Common myeloid progenitor, CD34-positive (primary cell): Measurements from ENCODE around the gene CAPN15.
"Not testable (repeated sequence)": the region's sequence is repeated elsewhere in the genome, so short reads cannot be mapped to it uniquely, and the experiment has no call there.

Experiments
- CTCF ChIA-PET: fragments of 350-600 bp; sonication (Branson Sonifier 250); formaldehyde crosslinking; loops from one replicate; lab custom pipeline; 2021; ENCODE audit warnings: antibody characterized with exemption; lab: Charles Lee
- POLR2A ChIA-PET: fragments of 350-600 bp; sonication (Branson Sonifier 250); formaldehyde crosslinking; loops from one replicate; lab custom pipeline; 2021; ENCODE audit warnings: antibody characterized with exemption; lab: Charles Lee
- DNase-seq, 3 donors: peaks; one replicate each; pipeline versions ENCODE4 v3.0.0 to v3.0.0-alpha.2; 2013
- H3K27ac ChIP-seq, 2 experiments: 1 replicate in 1 of 2; 2 replicates in 1 of 2; pipeline ENCODE4 v1.7.0; 2013; ENCODE audit warnings: inconsistent platforms in 2 of 2, low read length in 2 of 2, mild to moderate bottlenecking in 2 of 2, low read depth in 1 of 2, moderate library complexity in 1 of 2; ENCODE audit not compliant: severe bottlenecking in 2 of 2, insufficient read depth in 1 of 2, poor library complexity in 1 of 2
- H3K27me3 ChIP-seq, 5 experiments: replicated peaks in 2 of 5; 1 replicate in 3 of 5; 2 replicates in 2 of 5; pipeline versions ENCODE4 v1.6.1 to v1.7.0; 2013; ENCODE audit warnings: low read length in 4 of 5, mild to moderate bottlenecking in 2 of 5, moderate library complexity in 2 of 5, inconsistent platforms in 1 of 5; ENCODE audit not compliant: insufficient read depth in 5 of 5, control insufficient read depth in 4 of 5
- H3K36me3 ChIP-seq, 4 experiments: 1 replicate in 2 of 4; 2 replicates in 2 of 4; pipeline versions ENCODE4 v1.6.1 to v1.7.0; 2013; ENCODE audit warnings: low read length in 3 of 4, control low read depth in 1 of 4, mild to moderate bottlenecking in 1 of 4; ENCODE audit not compliant: control insufficient read depth in 4 of 4, insufficient read depth in 4 of 4
- H3K4me1 ChIP-seq, 4 experiments: 1 replicate in 3 of 4; 2 replicates in 1 of 4; pipeline versions ENCODE4 v1.6.1 to v1.7.1; 2013; ENCODE audit warnings: low read length in 3 of 4, mild to moderate bottlenecking in 3 of 4, control low read depth in 1 of 4, inconsistent platforms in 1 of 4, moderate library complexity in 1 of 4; ENCODE audit not compliant: control insufficient read depth in 4 of 4, insufficient read depth in 4 of 4; ENCODE audit errors: control extremely low read depth in 1 of 4
- H3K4me3 ChIP-seq, 7 experiments: 1 replicate in 4 of 7; 2 replicates in 3 of 7; pipeline versions ENCODE4 v1.5.1 to v1.7.0; 2013; ENCODE audit warnings: mild to moderate bottlenecking in 7 of 7, low read length in 6 of 7, moderate library complexity in 6 of 7, inconsistent platforms in 2 of 7, low read depth in 2 of 7, control low read depth in 1 of 7; ENCODE audit not compliant: insufficient read depth in 4 of 7, control insufficient read depth in 1 of 7; ENCODE audit errors: extremely low read depth in 1 of 7
- H3K9me3 ChIP-seq, 5 experiments: 1 replicate in 4 of 5; 2 replicates in 1 of 5; pipeline versions ENCODE4 v1.6.1 to v1.7.1; 2013; ENCODE audit warnings: low read length in 4 of 5, mild to moderate bottlenecking in 2 of 5, inconsistent platforms in 1 of 5, low read depth in 1 of 5, moderate library complexity in 1 of 5; ENCODE audit not compliant: control insufficient read depth in 4 of 5, insufficient read depth in 2 of 5; ENCODE audit errors: control extremely low read depth in 1 of 5
- WGBS: methylation state at CpG from one replicate; pipeline ENCODE4 v1.1.5; 2013; ENCODE audit not compliant: insufficient coverage; 5-methylcytosine and 5-hydroxymethylcytosine counted together

CAPN15 gene

DNA sequence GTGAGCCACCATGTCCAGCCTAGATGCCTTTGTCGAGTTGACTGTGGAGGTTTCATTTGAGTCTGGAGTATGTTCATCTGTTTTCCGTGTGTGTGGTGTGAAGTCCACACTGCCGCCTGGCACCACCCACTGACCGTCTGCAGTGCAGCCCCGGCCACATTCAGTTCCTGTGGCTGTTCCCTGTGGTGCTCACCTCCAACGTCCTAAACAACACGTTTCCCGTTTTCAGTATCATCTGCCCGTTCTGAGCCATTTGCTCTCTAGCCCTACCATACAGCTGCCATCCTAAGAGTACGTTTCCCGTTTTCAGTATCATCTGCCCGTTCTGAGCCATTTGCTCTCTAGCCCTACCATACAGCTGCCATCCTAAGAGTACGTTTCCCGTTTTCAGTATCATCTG, 20.0 kb upstream of the CAPN15 start:
- CTCF ChIA-PET, H3K4me1 ChIP-seq, H3K27me3 ChIP-seq, H3K27ac ChIP-seq, H3K9me3 ChIP-seq, DNase-seq, H3K4me3 ChIP-seq: not testable (repeated sequence)
- POLR2A ChIA-PET, result interaction anchor here (0.7 kb wide), 1 partner anchor 1896 kb away, joined by 3 read pairs; no protein-coding TSS in a partner anchor
- peaks cover 2 to 43% (median 10%) of the 10 kb centered on the region in 4 experiments for H3K36me3 ChIP-seq
- WGBS, result 92% methylated on average over 12 of the region's 14 CpGs

DNA sequence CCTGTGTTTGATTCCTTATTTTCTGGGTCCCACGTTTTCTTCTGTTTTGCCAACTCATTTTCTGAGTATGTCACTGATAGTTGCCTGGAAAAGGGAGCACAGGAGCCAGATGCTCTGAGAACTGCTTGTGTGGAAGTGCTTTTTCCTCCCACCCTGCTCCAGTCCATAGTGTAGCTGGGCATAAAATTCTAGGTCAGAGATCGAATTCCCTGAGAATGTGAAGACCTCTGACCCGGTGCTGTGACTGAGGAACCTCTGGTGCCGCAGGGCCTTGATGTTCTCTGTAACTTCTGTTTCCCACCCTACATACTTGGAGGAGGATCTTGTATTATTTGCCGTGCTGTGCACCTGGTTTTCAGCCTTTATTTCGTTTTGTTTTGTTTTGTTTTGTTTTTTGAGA, 19.5 kb upstream of the CAPN15 start:
- H3K9me3 ChIP-seq, result no peaks in the 10 kb centered on the region
- no peak overlapping the region for H3K4me3 ChIP-seq
- H3K27me3 ChIP-seq, result no peaks in the 10 kb centered on the region
- DNase-seq, result no peak
- ChIA-PET POLR2A (no interaction called here), CTCF (no interaction called here)
- peaks cover 2 to 40% (median 10%) of the 10 kb centered on the region in 4 experiments for H3K36me3 ChIP-seq
- H3K4me1 ChIP-seq, result peaks cover 0 to 9% (median 0%) of the 10 kb centered on the region in 4 experiments
- WGBS, result 96% methylated on average over 4 of the region's 6 CpGs
- H3K27ac ChIP-seq, result no peak overlapping the region

DNA sequence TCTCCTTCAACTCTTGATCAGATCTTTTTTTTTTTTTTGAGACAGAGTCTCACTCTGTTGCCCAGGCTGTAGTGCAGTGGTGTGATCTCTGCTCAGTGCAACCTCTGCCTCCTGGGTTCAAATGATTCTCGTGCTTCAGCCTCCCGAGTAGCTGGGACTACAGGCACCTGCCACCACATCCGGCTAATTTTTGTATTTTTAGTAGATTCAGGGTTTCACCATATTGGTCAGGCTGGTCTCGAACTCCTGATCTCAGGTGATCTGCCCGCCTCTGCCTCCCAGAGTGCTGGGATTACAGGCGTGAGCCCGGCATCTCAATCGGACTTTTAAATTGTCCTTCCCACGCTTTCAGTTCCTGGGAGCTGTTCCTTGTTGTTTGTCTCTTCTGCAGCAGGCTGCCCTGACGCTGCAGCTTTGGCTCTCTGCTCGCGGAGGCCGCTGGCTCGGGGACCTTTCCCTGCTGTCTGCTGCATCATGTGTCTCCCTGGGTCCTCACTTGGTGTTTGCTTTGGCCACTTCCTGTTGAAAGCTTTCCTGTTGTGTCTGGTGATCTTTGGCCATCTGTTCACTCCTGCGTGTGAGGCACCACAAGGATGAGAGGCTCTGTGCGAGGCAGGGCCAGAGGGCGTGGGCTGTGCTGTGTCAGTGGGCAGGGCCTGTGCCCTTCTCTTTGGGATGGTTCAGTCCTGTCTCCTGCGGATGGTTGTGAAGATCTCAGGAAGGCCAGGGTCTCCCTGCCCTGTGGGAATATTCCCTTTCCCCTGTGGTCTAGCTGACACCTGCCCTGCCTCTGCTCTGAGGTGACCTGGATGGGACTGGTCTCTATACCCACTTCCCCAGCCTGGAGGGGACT, 18.4 kb upstream of the CAPN15 start:
- peaks cover 2 to 41% (median 10%) of the 10 kb centered on the region in 4 experiments for H3K36me3 ChIP-seq
- 95% methylated on average over 17 of the region's 18 CpGs for WGBS

DNA sequence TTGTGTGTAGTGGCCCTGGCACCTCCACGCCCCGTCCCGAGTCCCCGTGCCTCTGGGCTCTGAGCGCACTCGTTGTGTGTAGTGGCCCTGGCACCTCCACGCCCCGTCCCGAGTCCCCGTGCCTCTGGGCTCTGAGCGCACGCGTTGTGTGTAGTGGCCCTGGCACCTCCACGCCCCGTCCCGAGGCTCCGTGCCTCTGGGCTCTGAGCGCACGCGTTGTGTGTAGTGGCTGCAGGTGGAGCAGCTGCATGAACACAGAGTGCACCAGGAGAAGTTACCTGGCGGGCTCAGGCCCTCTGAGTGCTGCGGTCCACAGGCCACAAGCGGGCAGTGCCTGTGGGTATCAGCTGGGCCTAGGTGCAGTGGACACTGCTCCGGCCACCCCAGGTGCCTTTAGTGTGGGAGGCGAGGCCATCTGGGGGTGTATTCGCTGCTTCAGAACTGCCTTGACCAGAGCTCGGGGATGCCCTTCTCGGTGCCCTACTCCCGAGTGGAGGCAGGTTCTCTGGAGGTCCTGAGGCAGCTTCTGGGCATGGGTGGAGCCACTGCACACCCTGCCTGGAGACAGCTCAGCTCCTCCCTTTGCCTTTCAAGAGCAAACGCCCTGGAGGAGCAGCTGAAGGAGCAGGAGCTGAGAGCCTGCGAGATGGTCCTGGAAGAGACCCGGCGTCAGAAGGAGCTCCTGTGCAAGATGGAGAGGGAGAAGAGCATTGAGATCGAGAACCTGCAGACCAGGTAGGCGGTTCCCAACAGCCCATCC, 17.3 kb upstream of the CAPN15 start:
- Histone ChIP-seq H3K9me3 (no peaks in the 10 kb centered on the region), H3K4me1 (peaks cover 0 to 9% (median 0%) of the 10 kb centered on the region in 4 experiments), H3K4me3 (no peak overlapping the region), H3K27me3 (no peaks in the 10 kb centered on the region), H3K27ac (no peak overlapping the region), H3K36me3 (peaks cover 4 to 49% (median 12%) of the 10 kb centered on the region in 4 experiments)
- WGBS, result over 99% methylated on average over 33 of the region's 35 CpGs
- ChIA-PET CTCF (interaction anchor here (0.6 kb wide), 1 partner anchor 454 kb away, joined by 3 read pairs; no protein-coding TSS in a partner anchor), POLR2A (no interaction called here)
- DNase-seq, result no peak

More for the DNA sequence above, 18.4 kb upstream of the CAPN15 start:
- POLR2A ChIA-PET, result no interaction called here
- no peaks in the 10 kb centered on the region for H3K9me3 ChIP-seq
- peaks cover 0 to 9% (median 0%) of the 10 kb centered on the region in 4 experiments for H3K4me1 ChIP-seq
- H3K4me3 ChIP-seq, result no peak overlapping the region
- no peak for DNase-seq
- H3K27me3 ChIP-seq, result no peaks in the 10 kb centered on the region
- no peak overlapping the region for H3K27ac ChIP-seq
- CTCF ChIA-PET, result no interaction called here

DNA sequence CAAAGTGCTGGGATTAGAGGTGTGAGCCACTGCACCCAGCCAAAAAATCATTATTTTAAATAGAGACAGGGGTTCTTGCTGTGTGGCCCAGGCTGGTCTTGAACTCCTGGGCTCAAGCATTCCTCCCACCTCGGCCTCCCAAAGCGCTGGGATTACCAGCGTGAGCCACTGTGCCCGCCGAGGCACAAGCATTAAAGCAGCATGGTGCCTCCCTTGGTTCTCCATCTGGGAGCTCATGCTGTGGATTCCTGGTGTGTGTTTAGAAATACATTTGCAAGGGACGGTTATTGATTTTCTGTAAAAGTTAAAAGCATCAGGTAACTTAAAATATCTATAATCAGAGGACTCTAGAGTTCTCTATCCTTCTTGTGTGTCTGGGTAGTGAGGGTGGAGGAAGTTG, 14.7 kb upstream of the CAPN15 start:
- Histone ChIP-seq H3K27me3 (no peaks in the 10 kb centered on the region), H3K4me3 (no peak overlapping the region), H3K27ac (peak overlapping the region in 1 of 2 experiments; percentile 25), H3K4me1 (peaks cover 0 to 9% (median 0%) of the 10 kb centered on the region in 4 experiments), H3K36me3 (peaks cover 4 to 50% (median 12%) of the 10 kb centered on the region in 4 experiments), H3K9me3 (no peaks in the 10 kb centered on the region)
- POLR2A ChIA-PET, result no interaction called here
- CTCF ChIA-PET, result no interaction called here
- DNase-seq, result no peak
- WGBS, result 94% methylated on average over 3 of the region's 6 CpGs

DNA sequence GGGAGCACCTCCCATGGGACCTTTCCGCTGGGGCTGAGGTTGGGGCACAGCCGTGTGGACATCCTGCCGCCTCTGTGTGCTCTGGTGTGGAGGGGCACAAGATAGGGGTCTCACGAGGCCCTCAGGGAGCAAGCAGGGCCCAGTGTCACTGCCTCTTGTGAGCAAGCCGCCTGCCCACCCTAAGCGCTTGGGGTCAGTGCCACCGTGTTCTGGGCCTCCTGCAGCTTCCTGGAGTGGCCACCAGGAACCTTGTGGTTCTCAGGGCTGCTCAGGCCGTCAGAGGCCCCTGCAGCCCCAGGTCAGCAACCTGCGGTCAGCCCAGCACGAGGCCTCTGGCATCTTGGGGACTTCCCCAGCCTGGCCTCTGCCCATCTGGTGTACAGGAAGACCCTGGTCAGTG, 13.6 kb upstream of the CAPN15 start:
- H3K4me1 ChIP-seq, result peaks cover 0 to 8% (median 0%) of the 10 kb centered on the region in 4 experiments
- peaks cover 4 to 51% (median 14%) of the 10 kb centered on the region in 4 experiments for H3K36me3 ChIP-seq
- H3K27ac ChIP-seq, result no peak overlapping the region
- ChIA-PET CTCF (no interaction called here), POLR2A (no interaction called here)
- 94% methylated on average over 10 of the region's 10 CpGs for WGBS
- DNase-seq, result no peak
- H3K4me3 ChIP-seq, result no peak overlapping the region
- H3K27me3 ChIP-seq, result no peaks in the 10 kb centered on the region
- no peaks in the 10 kb centered on the region for H3K9me3 ChIP-seq
